ENCODE results near the gene PGBD2. TPM values are rescaled to one million over a fixed set of nuclear protein-coding genes. Genes with fewer than 3 reads are reported as not detected.

The PGBD2 gene
- total and polyA plus RNA-seq, 2 of the 13 experiments (the other 11 are each of a cell fraction or from before 2014, with no cell fraction given), result 6.0 to 7.4 TPM

GRCh38 chr1:248906009-248906752, at the start of gene PGBD2 (continued):
- peak; percentile 94; the same call in 1 of the 2 replicates for TF ChIP-seq ZNF784 (CRISPR knock-in tag; IDR thresholded peaks at IDR 0.05; ENCODE audit: borderline replicate concordance)
- TF ChIP-seq MYNN (CRISPR knock-in tag; IDR thresholded peaks at IDR 0.05; ENCODE audit: low read depth), result no peak
- TF ChIP-seq ZNF687 (CRISPR knock-in tag; IDR thresholded peaks at IDR 0.05), result peak; percentile 95
- TF ChIP-seq KDM3A (CRISPR knock-in tag; IDR thresholded peaks at IDR 0.05; ENCODE audit: low read depth), result peak; percentile 82
- no peak for TF ChIP-seq NCOA5 (CRISPR knock-in tag; IDR thresholded peaks at IDR 0.05)
- 0 out of 2 replicates have a peak, but pooled peaks have one; percentile 45 for TF ChIP-seq ZNF281 (CRISPR knock-in tag; IDR thresholded peaks at IDR 0.05; ENCODE audit: borderline replicate concordance)
- TF ChIP-seq ZFP90 (CRISPR knock-in tag; IDR thresholded peaks at IDR 0.05; ENCODE audit: borderline replicate concordance), result peak; percentile 70; the same call in 1 of the 2 replicates
- peak; percentile 73; the same call in 1 of the 2 replicates for TF ChIP-seq ZNF749 (CRISPR knock-in tag; IDR thresholded peaks at IDR 0.05; ENCODE audit: borderline replicate concordance)
- TF ChIP-seq NFE2 (CRISPR knock-in tag; IDR thresholded peaks at IDR 0.05), result no peak
- TF ChIP-seq EZH2 (conservative IDR thresholded peaks at IDR 0.05; ENCODE audit: low read depth, low read length), result no peak
- TF ChIP-seq ZNF580 (CRISPR knock-in tag; IDR thresholded peaks at IDR 0.05; ENCODE audit: borderline replicate concordance, low read depth), result peak; percentile 95
- 0 out of 2 replicates have a peak, but pooled peaks have one; percentile 52 for TF ChIP-seq ZNF383 (CRISPR knock-in tag; IDR thresholded peaks at IDR 0.05; ENCODE audit: borderline replicate concordance)
- TF ChIP-seq NR2C2 (CRISPR knock-in tag; IDR thresholded peaks at IDR 0.05; ENCODE audit: borderline replicate concordance), result peak; percentile 47; the same call in 1 of the 2 replicates
- no peak for TF ChIP-seq ZFAT (CRISPR knock-in tag; conservative IDR thresholded peaks at IDR 0.05)
- peak; percentile 95 for TF ChIP-seq FOXC1 (CRISPR knock-in tag; IDR thresholded peaks at IDR 0.05; ENCODE audit: borderline replicate concordance)
- TF ChIP-seq ZNF530 (CRISPR knock-in tag; IDR thresholded peaks at IDR 0.05; ENCODE audit: low read depth), result no peak
- TF ChIP-seq RCOR2 (CRISPR knock-in tag; IDR thresholded peaks at IDR 0.05), result 0 out of 2 replicates have a peak, but pooled peaks have one; percentile 31
- peak; percentile 92 for TF ChIP-seq SPEN (CRISPR knock-in tag; IDR thresholded peaks at IDR 0.05; ENCODE audit: low read depth)
- TF ChIP-seq ZNF468 (CRISPR knock-in tag; IDR thresholded peaks at IDR 0.05), result no peak

All from HepG2 (cell line).